Measurements from ENCODE around the gene NME3. TPM values are rescaled to one million over a fixed set of nuclear protein-coding genes. Genes with fewer than 3 reads are reported as not detected.

Gene NME3
- total and polyA plus RNA-seq, 9 of the 15 experiments (the other 6 are each of a cell fraction or from before 2014, with no cell fraction given) = 0.68 to 76.3 (median 11.5) TPM

DNA sequence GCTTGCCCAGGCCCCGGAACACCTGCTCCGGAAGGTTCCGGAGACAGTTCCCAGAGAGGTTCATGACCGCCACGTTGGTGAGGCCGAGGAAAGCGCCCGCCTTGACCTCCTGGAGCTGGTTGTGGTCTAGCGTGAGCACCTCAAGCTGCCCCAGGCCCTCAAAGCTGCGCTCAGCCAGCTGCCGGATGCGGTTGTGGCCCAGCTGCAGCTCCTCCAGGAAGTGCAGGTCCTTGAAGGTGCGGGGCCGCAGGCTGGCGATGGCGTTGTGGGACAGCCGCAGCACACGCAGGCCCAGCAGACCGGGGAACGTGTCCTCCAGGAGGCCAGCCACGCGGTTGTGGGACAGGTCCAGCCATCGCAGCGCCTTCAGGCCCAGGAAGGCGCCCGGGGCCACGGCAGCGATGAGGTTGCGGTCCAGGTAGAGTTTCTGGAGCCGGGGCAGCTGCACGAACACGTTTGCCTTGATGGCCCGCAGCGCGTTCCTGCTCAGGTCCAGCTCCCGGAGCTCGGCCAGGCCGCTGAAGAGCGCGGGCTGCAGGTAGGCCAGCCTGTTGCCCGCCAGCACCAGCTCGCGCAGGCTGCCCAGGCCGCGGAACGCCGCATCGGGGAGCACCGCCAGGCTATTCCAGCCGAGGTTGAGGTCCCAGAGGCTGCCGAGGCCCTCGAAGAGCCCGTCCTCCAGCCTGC, 20.1 kb upstream of the NME3 start:
- no peaks in the 10 kb centered on the region for H4K20me1 ChIP-seq (replicated peaks; ENCODE audit: control insufficient read depth, insufficient read depth, low read length)
- peaks cover 38% of the 10 kb centered on the region; the same call in 1 of the 3 replicates for H3K36me3 ChIP-seq (ENCODE audit: control insufficient read depth, insufficient read depth, low read length)
- DNase-seq (ENCODE audit: extremely low read depth in 1 of 4, low spot score in 3 of 4) (no peak), ATAC-seq (no peak), FAIRE-seq (no peak)
- no peaks in the 10 kb centered on the region for H3K9me1 ChIP-seq (ENCODE audit: control insufficient read depth, insufficient read depth, low read length)
- H3K79me2 ChIP-seq (ENCODE audit: control insufficient read depth, insufficient read depth, low read length) = peaks cover 9% of the 10 kb centered on the region; the same call in 1 of the 3 replicates
- no peak overlapping the region for H3K4me3 ChIP-seq
- ChIA-PET POLR2A (interaction anchor here (1.3 to 1.6 kb wide), 2 partner anchors 8 to 10 kb away, joined by 7 to 8 read pairs; partner anchors contain the start of genes NUBP2 and SPSB3), CTCF (ENCODE audit: low intra/inter-chr PET ratio) (no interaction called here)
- TF ChIP-seq CC2D1A (IDR thresholded peaks at IDR 0.05) (no peak), RHOXF2B (CRISPR knock-in tag; conservative IDR thresholded peaks at IDR 0.05) (no peak), CCNT2 (IDR thresholded peaks at IDR 0.05; ENCODE audit: borderline replicate concordance, extremely low read depth, insufficient read length, low read depth, low read length) (no peak), BRD9 (IDR thresholded peaks at IDR 0.05; ENCODE audit: low read depth, partially characterized antibody) (no peak), HNRNPLL (IDR thresholded peaks at IDR 0.05; ENCODE audit: low read depth, low read length, poor library complexity, severe bottlenecking) (no peak), HDAC3 (IDR thresholded peaks at IDR 0.05; ENCODE audit: borderline replicate concordance, partially characterized antibody) (no peak), RBM22 (IDR thresholded peaks at IDR 0.05; ENCODE audit: low read depth, low read length, poor library complexity, severe bottlenecking) (no peak), ATF2 (CRISPR knock-in tag; IDR thresholded peaks at IDR 0.05) (no peak)
- TF ChIP-seq, protein P1, sequence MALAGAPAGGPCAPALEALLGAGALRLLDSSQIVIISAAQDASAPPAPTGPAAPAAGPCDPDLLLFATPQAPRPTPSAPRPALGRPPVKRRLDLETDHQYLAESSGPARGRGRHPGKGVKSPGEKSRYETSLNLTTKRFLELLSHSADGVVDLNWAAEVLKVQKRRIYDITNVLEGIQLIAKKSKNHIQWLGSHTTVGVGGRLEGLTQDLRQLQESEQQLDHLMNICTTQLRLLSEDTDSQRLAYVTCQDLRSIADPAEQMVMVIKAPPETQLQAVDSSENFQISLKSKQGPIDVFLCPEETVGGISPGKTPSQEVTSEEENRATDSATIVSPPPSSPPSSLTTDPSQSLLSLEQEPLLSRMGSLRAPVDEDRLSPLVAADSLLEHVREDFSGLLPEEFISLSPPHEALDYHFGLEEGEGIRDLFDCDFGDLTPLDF (CRISPR knock-in tag; IDR thresholded peaks at IDR 0.05) = no peak
- TF ChIP-seq, protein P2, sequence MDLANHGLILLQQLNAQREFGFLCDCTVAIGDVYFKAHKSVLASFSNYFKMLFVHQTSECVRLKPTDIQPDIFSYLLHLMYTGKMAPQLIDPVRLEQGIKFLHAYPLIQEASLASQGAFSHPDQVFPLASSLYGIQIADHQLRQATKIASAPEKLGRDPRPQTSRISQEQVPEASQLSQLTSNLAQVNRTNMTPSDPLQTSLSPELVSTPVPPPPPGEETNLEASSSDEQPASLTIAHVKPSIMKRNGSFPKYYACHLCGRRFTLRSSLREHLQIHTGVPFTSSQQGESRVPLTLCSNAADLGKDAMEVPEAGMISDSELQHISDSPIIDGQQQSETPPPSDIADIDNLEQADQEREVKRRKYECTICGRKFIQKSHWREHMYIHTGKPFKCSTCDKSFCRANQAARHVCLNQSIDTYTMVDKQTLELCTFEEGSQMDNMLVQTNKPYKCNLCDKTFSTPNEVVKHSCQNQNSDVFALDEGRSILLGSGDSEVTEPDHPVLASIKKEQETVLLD (IDR thresholded peaks at IDR 0.05) = no peak
- TF ChIP-seq, protein P3, sequence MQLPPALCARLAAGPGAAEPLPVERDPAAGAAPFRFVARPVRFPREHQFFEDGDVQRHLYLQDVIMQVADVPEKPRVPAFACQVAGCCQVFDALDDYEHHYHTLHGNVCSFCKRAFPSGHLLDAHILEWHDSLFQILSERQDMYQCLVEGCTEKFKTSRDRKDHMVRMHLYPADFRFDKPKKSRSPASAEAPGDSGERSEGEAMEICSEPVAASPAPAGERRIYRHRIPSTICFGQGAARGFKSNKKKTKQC (CRISPR knock-in tag; IDR thresholded peaks at IDR 0.05) = no peak
- TF ChIP-seq, protein P4, sequence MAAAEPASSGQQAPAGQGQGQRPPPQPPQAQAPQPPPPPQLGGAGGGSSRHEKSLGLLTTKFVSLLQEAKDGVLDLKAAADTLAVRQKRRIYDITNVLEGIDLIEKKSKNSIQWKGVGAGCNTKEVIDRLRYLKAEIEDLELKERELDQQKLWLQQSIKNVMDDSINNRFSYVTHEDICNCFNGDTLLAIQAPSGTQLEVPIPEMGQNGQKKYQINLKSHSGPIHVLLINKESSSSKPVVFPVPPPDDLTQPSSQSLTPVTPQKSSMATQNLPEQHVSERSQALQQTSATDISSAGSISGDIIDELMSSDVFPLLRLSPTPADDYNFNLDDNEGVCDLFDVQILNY (CRISPR knock-in tag; IDR thresholded peaks at IDR 0.05) = no peak
- no peak overlapping the region for H3K27ac ChIP-seq (ENCODE audit: extremely low read depth, low read depth, low read length)
- H2AFZ ChIP-seq (ENCODE audit: low read depth, low read length) = no peak overlapping the region
- intact Hi-C loops (cut with micrococcal nuclease) (no loop called here), in situ Hi-C loops (cut with MboI) (no loop called here)
- WGBS (ENCODE audit: insufficient coverage, low coverage, missing lambda C conversion rate) = 93% methylated on average over 37 of the region's 53 CpGs
- no peak overlapping the region for H3K9ac ChIP-seq (ENCODE audit: insufficient read depth in 1 of 2, low read depth in 2 of 2, low read length in 2 of 2)
- peaks cover 0 to 69% of the 10 kb centered on the region in 2 experiments; a peak in 2 of 5 replicates for H3K4me1 ChIP-seq (replicated peaks in 1 of 2; ENCODE audit: control insufficient read depth in 2 of 2, insufficient read depth in 2 of 2, low read length in 2 of 2)
- BruUV-seq (replicated peaks) = no TSS peak
- no peaks in the 10 kb centered on the region for H3K27me3 ChIP-seq (ENCODE audit: control insufficient read depth in 2 of 2, insufficient read depth in 2 of 2, low read length in 2 of 2)
- H3K4me2 ChIP-seq (ENCODE audit: insufficient read depth, low read length) = no peak overlapping the region
- no peaks in the 10 kb centered on the region for H3K9me3 ChIP-seq (replicated peaks; ENCODE audit: control insufficient read depth, insufficient read depth, low read depth, low read length)
